ENCODE results near the gene CACNA1C. TPM values are rescaled to one million over a fixed set of nuclear protein-coding genes. Genes with fewer than 3 reads are reported as not detected.

Gene CACNA1C
- polyA plus RNA-seq, 1 of the 3 experiments (the other 2 are of a cell fraction), result 1.5 TPM

GRCh38 chr12:2698566-2698965 lies 645.8 kb downstream of the CACNA1C start:
- POLR2A ChIA-PET, result no interaction called here

GRCh38 chr12:2710701-2711100 lies 657.9 kb downstream of the CACNA1C start:
- H3K27ac ChIP-seq (ENCODE audit: low read depth in 2 of 2, low read length in 1 of 2), result no peak overlapping the region
- no peaks in the 10 kb centered on the region for H3K36me3 ChIP-seq (replicated peaks in 1 of 2; ENCODE audit: control insufficient read depth in 1 of 2, insufficient read depth in 2 of 2, low read length in 1 of 2)
- H3K9me3 ChIP-seq, result peaks cover 6% of the 10 kb centered on the region; the same call in 1 of the 2 replicates
- H3K4me3 ChIP-seq (ENCODE audit: low read depth in 2 of 2, low read length in 1 of 2), result no peak overlapping the region
- ChIA-PET POLR2A (no interaction called here), CTCF (no interaction called here)
- no peaks in the 10 kb centered on the region for H4K20me1 ChIP-seq (ENCODE audit: insufficient read depth)
- no peak overlapping the region for H3K4me2 ChIP-seq
- H3K4me1 ChIP-seq (ENCODE audit: control insufficient read depth in 1 of 2, insufficient read depth in 2 of 2, low read depth in 1 of 2, low read length in 1 of 2), result no peaks in the 10 kb centered on the region
- no peak overlapping the region for H3K9ac ChIP-seq
- peaks cover 4% of the 10 kb centered on the region; the same call in 1 of the 2 replicates for H3K27me3 ChIP-seq (ENCODE audit: insufficient read depth)
- no peaks in the 10 kb centered on the region for H3F3A ChIP-seq (replicated peaks; ENCODE audit: insufficient read depth)
- TF ChIP-seq TAF1 (IDR thresholded peaks at IDR 0.05; ENCODE audit: borderline replicate concordance, low read depth, low read length), result no peak
- TF ChIP-seq, protein P1, sequence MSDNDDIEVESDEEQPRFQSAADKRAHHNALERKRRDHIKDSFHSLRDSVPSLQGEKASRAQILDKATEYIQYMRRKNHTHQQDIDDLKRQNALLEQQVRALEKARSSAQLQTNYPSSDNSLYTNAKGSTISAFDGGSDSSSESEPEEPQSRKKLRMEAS (IDR thresholded peaks at IDR 0.05; ENCODE audit: low read depth), result no peak
- no peak for TF ChIP-seq REST (IDR thresholded peaks at IDR 0.05; ENCODE audit: low read depth, low read length)
- TF ChIP-seq, protein P2, sequence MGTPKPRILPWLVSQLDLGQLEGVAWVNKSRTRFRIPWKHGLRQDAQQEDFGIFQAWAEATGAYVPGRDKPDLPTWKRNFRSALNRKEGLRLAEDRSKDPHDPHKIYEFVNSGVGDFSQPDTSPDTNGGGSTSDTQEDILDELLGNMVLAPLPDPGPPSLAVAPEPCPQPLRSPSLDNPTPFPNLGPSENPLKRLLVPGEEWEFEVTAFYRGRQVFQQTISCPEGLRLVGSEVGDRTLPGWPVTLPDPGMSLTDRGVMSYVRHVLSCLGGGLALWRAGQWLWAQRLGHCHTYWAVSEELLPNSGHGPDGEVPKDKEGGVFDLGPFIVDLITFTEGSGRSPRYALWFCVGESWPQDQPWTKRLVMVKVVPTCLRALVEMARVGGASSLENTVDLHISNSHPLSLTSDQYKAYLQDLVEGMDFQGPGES (IDR thresholded peaks at IDR 0.05; ENCODE audit: low read depth, low read length), result no peak
- no peak for TF ChIP-seq RFX5 (IDR thresholded peaks at IDR 0.05; ENCODE audit: low read length)
- TF ChIP-seq FOXJ3 (CRISPR knock-in tag; IDR thresholded peaks at IDR 0.05), result no peak
- no peak for TF ChIP-seq FOXM1 (IDR thresholded peaks at IDR 0.05; ENCODE audit: low read depth)
- TF ChIP-seq USF2 (IDR thresholded peaks at IDR 0.05; ENCODE audit: borderline replicate concordance, low read depth, low read length), result no peak
- no peak for TF ChIP-seq EP300 (IDR thresholded peaks at IDR 0.05; ENCODE audit: borderline replicate concordance in 1 of 2, low read depth in 1 of 2, low read length in 1 of 2)
- TF ChIP-seq NRF1 (IDR thresholded peaks at IDR 0.05; ENCODE audit: low read depth, low read length), result no peak
- no peak for TF ChIP-seq EZH2phosphoT487 (IDR thresholded peaks at IDR 0.05; ENCODE audit: borderline replicate concordance, low read depth)
- no peaks in the 10 kb centered on the region for H3K9me2 ChIP-seq
- no peak for DNase-seq
- WGBS (ENCODE audit: low lambda C conversion rate), result 5% methylated on average over 1 of the region's 1 CpG
- no peak overlapping the region for H2AFZ ChIP-seq (ENCODE audit: low read depth)
- no peaks in the 10 kb centered on the region for H3K79me2 ChIP-seq (ENCODE audit: insufficient read depth)

More at GRCh38 chr12:2698566-2698965, 645.8 kb downstream of the CACNA1C start:
- CTCF ChIA-PET, result no interaction called here
- no peak for DNase-seq
- Histone ChIP-seq H3K9ac (no peak overlapping the region), H3F3A (replicated peaks; ENCODE audit: insufficient read depth) (no peaks in the 10 kb centered on the region), H3K27ac (ENCODE audit: low read depth in 2 of 2, low read length in 1 of 2) (no peak overlapping the region), H4K20me1 (ENCODE audit: insufficient read depth) (no peaks in the 10 kb centered on the region), H3K4me2 (no peak overlapping the region), H3K27me3 (ENCODE audit: insufficient read depth) (no peaks in the 10 kb centered on the region), H3K4me3 (ENCODE audit: low read depth in 2 of 2, low read length in 1 of 2) (no peak overlapping the region), H3K9me2 (no peaks in the 10 kb centered on the region), H3K36me3 (replicated peaks in 1 of 2; ENCODE audit: control insufficient read depth in 1 of 2, insufficient read depth in 2 of 2, low read length in 1 of 2) (no peaks in the 10 kb centered on the region), H3K4me1 (ENCODE audit: control insufficient read depth in 1 of 2, insufficient read depth in 2 of 2, low read depth in 1 of 2, low read length in 1 of 2) (no peaks in the 10 kb centered on the region), H3K9me3 (no peaks in the 10 kb centered on the region), H3K79me2 (ENCODE audit: insufficient read depth) (no peaks in the 10 kb centered on the region), H2AFZ (ENCODE audit: low read depth) (no peak overlapping the region)
- TF ChIP-seq TEAD4 (IDR thresholded peaks at IDR 0.05; ENCODE audit: borderline replicate concordance, insufficient read depth) (no peak), MEF2A (IDR thresholded peaks at IDR 0.05; ENCODE audit: borderline replicate concordance, low read depth) (no peak), GATA2 (CRISPR knock-in tag; IDR thresholded peaks at IDR 0.05) (no peak), ELF1 (IDR thresholded peaks at IDR 0.05) (no peak), USF1 (IDR thresholded peaks at IDR 0.05; ENCODE audit: borderline replicate concordance, low read depth) (no peak), FOSL2 (IDR thresholded peaks at IDR 0.05; ENCODE audit: borderline replicate concordance, low read depth) (no peak), SMC3 (IDR thresholded peaks at IDR 0.05; ENCODE audit: low read depth, low read length) (no peak), NFIC (IDR thresholded peaks at IDR 0.05; ENCODE audit: borderline replicate concordance) (no peak), CHD2 (IDR thresholded peaks at IDR 0.05; ENCODE audit: low read length, partially characterized antibody) (no peak), RXRA (IDR thresholded peaks at IDR 0.05; ENCODE audit: borderline replicate concordance, low read depth) (no peak), TCF12 (IDR thresholded peaks at IDR 0.05) (no peak), RAD21 (IDR thresholded peaks at IDR 0.05; ENCODE audit: low read length) (no peak)
- WGBS (ENCODE audit: low lambda C conversion rate), result 10% methylated on average over 1 of the region's 1 CpG
